Mucosa of rectum (tissue), 2 donors: ENCODE data around the gene TMEM39A.

ENCODE experiments used
- H3K27ac ChIP-seq, 2 donors: one replicate each; pipeline ENCODE4 v1.7.0; 2013; ENCODE audit warnings: inconsistent platforms in 2 of 2, low read depth in 2 of 2, low read length in 2 of 2
- H3K27me3 ChIP-seq, 2 donors: one replicate each; pipeline ENCODE4 v1.7.0; 2013; ENCODE audit warnings: low read length in 2 of 2; ENCODE audit not compliant: control insufficient read depth in 2 of 2, insufficient read depth in 2 of 2
- H3K36me3 ChIP-seq, 2 donors: one replicate each; pipeline ENCODE4 v1.7.0; 2013; ENCODE audit warnings: low read length in 2 of 2; ENCODE audit not compliant: control insufficient read depth in 2 of 2, insufficient read depth in 2 of 2
- H3K4me1 ChIP-seq, 2 donors: one replicate each; pipeline ENCODE4 v1.7.0; 2013; ENCODE audit warnings: low read length in 2 of 2, mild to moderate bottlenecking in 1 of 2; ENCODE audit not compliant: control insufficient read depth in 2 of 2, insufficient read depth in 2 of 2
- H3K4me3 ChIP-seq, 2 donors: one replicate each; pipeline ENCODE4 v1.7.0; 2013; ENCODE audit warnings: low read length in 2 of 2
- H3K9ac ChIP-seq, 2 donors: one replicate each; pipeline ENCODE4 v1.7.0; 2013; ENCODE audit warnings: low read length in 2 of 2, low read depth in 1 of 2, mild to moderate bottlenecking in 1 of 2
- H3K9me3 ChIP-seq, 2 donors: one replicate each; pipeline ENCODE4 v1.7.0; 2013; ENCODE audit warnings: low read length in 2 of 2; ENCODE audit not compliant: control insufficient read depth in 2 of 2
- donor health status: healthy.
- donor health status: Normal muscosa, but diverticular disease.

The TMEM39A gene, protein sequence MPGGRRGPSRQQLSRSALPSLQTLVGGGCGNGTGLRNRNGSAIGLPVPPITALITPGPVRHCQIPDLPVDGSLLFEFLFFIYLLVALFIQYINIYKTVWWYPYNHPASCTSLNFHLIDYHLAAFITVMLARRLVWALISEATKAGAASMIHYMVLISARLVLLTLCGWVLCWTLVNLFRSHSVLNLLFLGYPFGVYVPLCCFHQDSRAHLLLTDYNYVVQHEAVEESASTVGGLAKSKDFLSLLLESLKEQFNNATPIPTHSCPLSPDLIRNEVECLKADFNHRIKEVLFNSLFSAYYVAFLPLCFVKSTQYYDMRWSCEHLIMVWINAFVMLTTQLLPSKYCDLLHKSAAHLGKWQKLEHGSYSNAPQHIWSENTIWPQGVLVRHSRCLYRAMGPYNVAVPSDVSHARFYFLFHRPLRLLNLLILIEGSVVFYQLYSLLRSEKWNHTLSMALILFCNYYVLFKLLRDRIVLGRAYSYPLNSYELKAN

DNA sequence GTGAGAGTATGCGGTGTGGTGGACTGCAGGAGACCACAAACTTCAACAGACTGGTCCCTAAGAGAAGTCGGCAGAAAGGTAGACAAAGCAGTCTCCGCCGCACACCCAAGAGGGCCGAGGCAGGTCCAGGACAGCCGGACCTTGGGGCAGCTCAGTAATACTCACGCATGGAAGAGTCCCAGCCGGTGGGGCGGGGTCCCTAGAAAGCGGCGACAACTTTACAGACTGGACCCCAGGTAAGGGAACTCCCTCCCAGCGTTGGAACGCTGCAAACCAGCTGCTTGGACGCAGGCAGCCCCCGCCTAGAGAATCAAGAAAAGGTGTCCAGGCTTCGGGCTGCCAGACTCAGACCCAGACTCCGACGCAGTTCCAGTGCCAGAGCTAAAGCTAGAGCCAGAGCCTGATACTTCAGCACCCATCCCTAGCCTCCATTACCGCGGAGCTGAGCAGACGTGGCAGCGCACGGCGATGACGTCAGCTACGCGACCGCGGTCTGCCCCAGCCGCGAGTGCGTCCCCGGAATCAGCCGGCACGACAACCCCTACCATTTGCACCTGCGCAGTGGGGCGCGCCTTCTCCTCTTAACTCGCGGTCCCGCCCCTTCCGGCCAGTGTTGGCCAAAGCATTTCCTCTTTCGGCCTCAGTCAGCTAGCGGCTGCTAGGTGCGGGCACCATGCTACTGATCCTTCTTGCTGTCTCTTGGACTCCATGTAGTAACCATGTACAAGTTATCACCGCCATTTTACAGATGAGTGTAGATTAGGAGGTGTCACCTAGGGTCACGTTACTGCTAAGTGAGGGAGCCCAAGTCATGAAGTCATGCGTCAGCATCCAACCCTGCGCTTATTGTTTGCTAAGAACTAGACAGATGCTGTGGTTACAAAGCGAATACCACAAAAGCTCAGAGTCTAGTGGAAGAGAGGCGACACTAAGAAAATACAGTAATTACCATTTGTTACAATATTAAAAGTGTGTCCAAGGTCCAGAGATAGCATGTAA, at the start of gene TMEM39A:
Gene TMEM39A (minus strand): TSS at position 445 of the 999 bp plus-strand sequence. CDS start 1,541 bp downstream, outside the sequence.
- Histone ChIP-seq H3K4me1 (peaks cover 18 to 21% of the 10 kb centered on the region in 2 donors), H3K27me3 (no peaks in the 10 kb centered on the region), H3K9me3 (no peaks in the 10 kb centered on the region), H3K36me3 (peaks cover 10 to 21% of the 10 kb centered on the region in 2 donors), H3K27ac (peak within 1 kb of the TSS; percentile 84 to 88), H3K9ac (peak within 1 kb of the TSS; percentile 97 to 99), H3K4me3 (peak within 1 kb of the TSS; percentile 95 to 99)

DNA sequence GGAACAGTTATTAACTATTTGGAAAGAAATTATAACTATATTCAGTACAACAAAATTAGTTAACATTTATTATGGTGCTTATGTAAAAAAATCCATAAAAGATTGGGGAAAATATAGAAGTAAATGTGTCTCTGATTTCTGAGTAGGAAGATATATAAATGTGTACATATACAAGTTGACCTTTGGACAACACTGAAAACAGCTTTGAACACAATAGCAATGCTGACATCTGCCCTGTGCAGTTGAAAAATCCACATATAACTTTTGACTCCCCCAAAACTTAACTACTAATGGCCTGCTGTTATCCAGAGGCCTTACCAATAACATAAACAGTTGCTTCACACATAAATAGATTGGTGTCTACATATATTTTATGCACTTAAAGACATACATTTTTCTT, 47.3 kb upstream of the TMEM39A start:
- H3K36me3 ChIP-seq, result peaks cover 27 to 32% of the 10 kb centered on the region in 2 donors
- no peak overlapping the region for H3K9ac ChIP-seq
- no peak overlapping the region for H3K27ac ChIP-seq
- H3K4me3 ChIP-seq, result no peak overlapping the region
- peaks cover 0 to 2% of the 10 kb centered on the region in 2 donors for H3K4me1 ChIP-seq
- no peaks in the 10 kb centered on the region for H3K9me3 ChIP-seq
- H3K27me3 ChIP-seq, result no peaks in the 10 kb centered on the region

DNA sequence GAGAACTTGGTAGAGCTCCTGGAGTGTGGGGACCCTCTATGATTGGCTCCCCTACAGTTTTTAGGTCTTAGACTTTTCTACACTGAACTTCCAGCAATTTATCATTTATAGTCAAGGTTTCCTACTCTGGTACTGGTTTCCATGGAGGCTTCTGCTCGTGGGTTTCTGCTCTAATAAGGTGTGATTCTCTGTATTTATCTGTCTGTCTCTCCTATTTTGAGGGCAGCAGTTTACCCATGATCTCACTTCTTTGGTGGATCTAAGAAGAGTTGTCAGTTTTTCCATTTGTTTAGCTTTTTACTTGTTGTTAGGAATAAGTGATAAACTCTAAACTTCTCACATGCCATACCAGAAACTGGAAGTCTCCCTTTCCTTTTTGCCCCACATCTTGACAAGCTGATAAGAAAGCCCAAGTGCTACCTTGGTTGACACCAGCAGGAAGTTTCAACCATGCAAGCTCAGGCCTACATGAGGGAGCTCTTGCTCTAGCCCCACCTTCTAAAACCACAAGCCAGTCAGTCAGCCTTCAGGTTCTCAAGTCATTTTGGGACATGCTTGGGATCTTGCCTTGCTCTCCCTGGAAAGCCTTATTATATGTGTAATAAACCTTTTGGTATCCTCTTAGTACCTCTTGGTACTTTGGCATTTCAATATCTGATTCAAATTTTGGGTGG, 44.9 kb upstream of the TMEM39A start:
- Histone ChIP-seq H3K9ac (no peak overlapping the region), H3K4me3 (no peak overlapping the region), H3K4me1 (peaks cover 0 to 2% of the 10 kb centered on the region in 2 donors), H3K27me3 (no peaks in the 10 kb centered on the region), H3K36me3 (peaks cover 32 to 38% of the 10 kb centered on the region in 2 donors), H3K27ac (no peak overlapping the region), H3K9me3 (no peaks in the 10 kb centered on the region)

DNA sequence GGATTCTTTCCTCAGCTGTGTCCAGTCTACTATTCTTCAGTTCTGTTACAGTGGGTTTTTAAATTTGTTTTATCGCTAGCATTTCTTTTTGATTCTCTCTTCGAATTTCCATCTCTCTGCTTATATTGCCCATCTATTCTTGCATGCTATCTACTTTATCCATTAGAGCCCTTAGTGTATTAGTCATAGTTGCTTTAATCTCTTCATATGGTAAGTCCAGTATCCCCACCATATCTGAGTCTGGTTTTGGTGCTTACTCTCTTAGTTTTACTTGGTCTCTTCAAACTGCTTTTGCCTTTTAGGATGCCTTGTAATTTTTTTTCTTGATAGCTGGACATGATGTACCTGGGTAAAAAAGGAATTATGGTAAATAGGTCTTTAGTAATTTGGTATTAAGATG, 44.0 kb upstream of the TMEM39A start:
- H3K36me3 ChIP-seq, result peaks cover 34 to 36% of the 10 kb centered on the region in 2 donors
- H3K4me1 ChIP-seq, result peaks cover 2% of the 10 kb centered on the region in 2 donors

DNA sequence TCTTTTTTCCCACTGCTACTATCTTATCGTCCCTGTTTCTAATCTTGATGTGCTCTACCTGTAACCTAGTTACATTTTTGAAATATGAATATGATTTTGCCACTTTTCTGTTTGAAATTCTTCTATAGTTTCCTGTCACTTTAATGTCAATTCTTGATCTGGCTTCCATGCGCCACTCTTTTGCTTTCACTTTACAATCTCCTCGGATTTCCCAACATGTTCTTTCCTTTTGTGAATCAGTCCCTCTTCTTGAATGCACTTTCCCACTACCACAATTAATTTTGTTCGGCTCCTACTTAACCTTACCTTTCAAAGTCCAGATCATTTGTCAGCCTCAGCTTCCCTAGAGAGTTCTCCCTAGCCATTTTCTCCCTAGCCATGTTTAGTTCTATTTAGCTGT, 43.2 kb upstream of the TMEM39A start:
- H3K36me3 ChIP-seq, result peaks cover 34 to 36% of the 10 kb centered on the region in 2 donors
- peaks cover 2% of the 10 kb centered on the region in 2 donors for H3K4me1 ChIP-seq
- H3K27me3 ChIP-seq, result no peaks in the 10 kb centered on the region
- no peak overlapping the region for H3K9ac ChIP-seq
- no peak overlapping the region for H3K4me3 ChIP-seq
- H3K27ac ChIP-seq, result no peak overlapping the region
- H3K9me3 ChIP-seq, result no peaks in the 10 kb centered on the region

More for the DNA sequence above, 44.0 kb upstream of the TMEM39A start:
- H3K27me3 ChIP-seq, result no peaks in the 10 kb centered on the region
- H3K9me3 ChIP-seq, result no peaks in the 10 kb centered on the region
- H3K9ac ChIP-seq, result no peak overlapping the region
- H3K27ac ChIP-seq, result no peak overlapping the region
- H3K4me3 ChIP-seq, result no peak overlapping the region

DNA sequence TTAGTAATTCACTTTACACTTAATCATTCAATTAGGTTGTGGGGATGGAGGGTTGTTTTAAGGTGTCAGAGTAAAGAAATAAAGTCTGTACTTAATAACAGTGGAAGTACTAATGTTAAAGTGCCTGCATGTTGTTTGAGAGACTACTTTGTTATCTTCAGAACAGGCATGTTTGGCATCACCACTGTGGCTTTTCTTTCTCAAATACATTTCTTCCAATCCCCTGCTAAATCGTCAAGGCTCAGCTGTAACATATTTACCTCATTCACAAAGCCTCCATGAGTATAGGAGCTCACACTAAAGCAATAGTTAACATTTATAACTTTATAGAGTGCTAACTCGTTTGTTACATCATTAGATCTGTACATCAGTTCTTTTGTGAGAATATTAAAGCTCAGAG, 37.5 kb upstream of the TMEM39A start:
- H3K4me1 ChIP-seq, result peaks cover 7 to 17% of the 10 kb centered on the region in 2 donors
- no peak overlapping the region for H3K4me3 ChIP-seq
- no peak overlapping the region for H3K9ac ChIP-seq
- no peak overlapping the region for H3K27ac ChIP-seq
- peaks cover 11 to 15% of the 10 kb centered on the region in 2 donors for H3K36me3 ChIP-seq
- no peaks in the 10 kb centered on the region for H3K27me3 ChIP-seq
- H3K9me3 ChIP-seq, result no peaks in the 10 kb centered on the region

DNA sequence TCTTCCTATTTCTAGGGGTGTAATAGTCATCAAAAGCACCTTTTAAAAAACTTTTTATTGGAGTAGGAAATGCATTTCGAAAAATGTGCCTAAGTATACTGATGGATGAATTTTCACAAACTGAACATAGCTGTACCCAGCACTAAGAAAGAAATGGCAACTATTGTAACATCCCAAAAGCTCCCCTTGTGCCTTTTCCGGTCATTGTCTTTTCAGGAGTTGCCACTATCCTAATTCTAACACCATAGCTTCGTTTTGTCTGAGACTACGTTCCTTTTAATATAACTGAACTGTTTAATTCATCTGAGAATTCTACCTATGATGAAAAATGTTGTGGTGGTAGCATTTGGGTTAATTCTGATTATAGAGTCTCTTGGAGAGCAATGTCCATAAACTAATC, 36.9 kb upstream of the TMEM39A start:
- Histone ChIP-seq H3K27me3 (no peaks in the 10 kb centered on the region), H3K9ac (no peak overlapping the region), H3K4me1 (peaks cover 7 to 17% of the 10 kb centered on the region in 2 donors), H3K36me3 (peaks cover 9 to 12% of the 10 kb centered on the region in 2 donors), H3K9me3 (no peaks in the 10 kb centered on the region), H3K4me3 (no peak overlapping the region), H3K27ac (no peak overlapping the region)

DNA sequence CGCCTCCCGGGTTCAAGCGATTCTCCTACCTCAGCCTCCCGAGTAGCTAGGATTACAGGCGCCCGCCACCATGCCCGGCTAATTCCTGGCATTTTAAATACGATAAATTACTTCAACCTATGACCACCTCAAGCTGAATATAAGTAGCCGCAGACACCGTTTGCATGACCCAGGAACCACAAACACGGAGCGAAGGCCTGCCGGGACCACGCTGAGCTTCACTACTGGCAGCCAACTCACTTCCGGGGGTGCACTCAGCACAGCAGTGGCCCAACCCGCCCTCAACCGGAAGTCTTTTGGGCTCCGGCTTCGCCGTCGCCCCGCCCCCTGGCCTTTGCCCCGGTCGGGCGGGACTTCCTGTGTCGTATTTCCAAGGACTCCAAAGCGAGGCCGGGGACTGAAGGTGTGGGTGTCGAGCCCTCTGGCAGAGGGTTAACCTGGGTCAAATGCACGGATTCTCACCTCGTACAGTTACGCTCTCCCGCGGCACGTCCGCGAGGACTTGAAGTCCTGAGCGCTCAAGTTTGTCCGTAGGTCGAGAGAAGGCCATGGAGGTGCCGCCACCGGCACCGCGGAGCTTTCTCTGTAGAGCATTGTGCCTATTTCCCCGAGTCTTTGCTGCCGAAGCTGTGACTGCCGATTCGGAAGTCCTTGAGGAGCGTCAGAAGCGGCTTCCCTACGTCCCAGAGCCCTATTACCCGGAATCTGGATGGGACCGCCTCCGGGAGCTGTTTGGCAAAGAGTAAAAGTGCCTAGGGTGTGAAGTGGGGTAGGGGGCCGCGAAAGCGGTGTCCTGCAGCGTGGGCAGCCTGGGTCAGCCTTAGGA, 35.0 kb upstream of the TMEM39A start, which contains the start of gene TIMMDC1:
Gene TIMMDC1 (plus strand): TSS at position 362 of the 826 bp plus-strand sequence. CDS start 187 bp downstream, at position 549.
- H3K27me3 ChIP-seq, result no peaks in the 10 kb centered on the region
- peak within 1 kb of the TSS; percentile 96 to 99 for H3K9ac ChIP-seq
- no peaks in the 10 kb centered on the region for H3K9me3 ChIP-seq
- peaks cover 0 to 4% of the 10 kb centered on the region in 2 donors for H3K36me3 ChIP-seq
- H3K4me3 ChIP-seq, result peak within 1 kb of the TSS; percentile 96 to 100
- peak within 1 kb of the TSS; percentile 96 to 98 for H3K27ac ChIP-seq
- H3K4me1 ChIP-seq, result peaks cover 7 to 17% of the 10 kb centered on the region in 2 donors

DNA sequence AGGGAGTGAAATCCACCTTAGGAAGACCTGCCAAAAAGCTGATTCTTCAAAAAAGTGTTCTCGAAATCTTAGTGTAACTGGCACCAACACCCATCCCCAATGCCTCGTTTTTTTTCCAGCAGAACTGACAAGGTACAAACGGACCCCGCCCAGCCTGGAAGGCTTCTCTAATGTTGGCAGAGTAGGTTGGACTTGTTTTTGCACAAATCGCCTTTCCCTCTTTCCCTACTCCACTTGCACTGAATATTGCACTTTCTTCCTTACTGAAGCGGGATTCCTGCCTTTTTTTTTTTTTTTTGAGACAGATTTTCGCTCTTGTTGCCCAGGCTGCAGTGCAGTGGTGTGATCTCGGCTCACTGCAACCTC, 34.4 kb upstream of the TMEM39A start:
- peak overlapping the region; percentile 66 to 98 for H3K27ac ChIP-seq
- H3K36me3 ChIP-seq, result peaks cover 0 to 4% of the 10 kb centered on the region in 2 donors
- peak overlapping the region; percentile 96 to 100 for H3K4me3 ChIP-seq
- H3K27me3 ChIP-seq, result no peaks in the 10 kb centered on the region
- no peaks in the 10 kb centered on the region for H3K9me3 ChIP-seq
- H3K4me1 ChIP-seq, result peaks cover 7 to 16% of the 10 kb centered on the region in 2 donors
- peak overlapping the region; percentile 96 to 99 for H3K9ac ChIP-seq
